ENCODE results near the gene TRIM69.
"Not testable (repeated sequence)": the region's sequence is repeated elsewhere in the genome, so short reads cannot be mapped to it uniquely, and the experiment has no call there.

The TRIM69 gene

GRCh38 chr15:44763187-44763586 lies 26.9 kb downstream of the TRIM69 start:
- DNase-seq (ENCODE audit: low spot score), result no peak
- in situ Hi-C loops (cut with MboI; ENCODE audit: low sequenced_read_pairs, unreplicated experiment), result no loop called here
- no peak for TF ChIP-seq CTCF (IDR thresholded peaks at IDR 0.05; ENCODE audit: borderline replicate concordance, control extremely low read depth, extremely low read depth, insufficient read depth, missing control alignments)

GRCh38 chr15:44763848-44764247 lies 27.5 kb downstream of the TRIM69 start:
- in situ Hi-C loops (cut with MboI; ENCODE audit: low sequenced_read_pairs, unreplicated experiment), result no loop called here
- DNase-seq (ENCODE audit: low spot score), result no peak
- no peak for TF ChIP-seq CTCF (IDR thresholded peaks at IDR 0.05; ENCODE audit: borderline replicate concordance, control extremely low read depth, extremely low read depth, insufficient read depth, missing control alignments)

GRCh38 chr15:44765036-44765435 lies 28.7 kb downstream of the TRIM69 start:
- in situ Hi-C loops (cut with MboI; ENCODE audit: low sequenced_read_pairs, unreplicated experiment), result no loop called here
- TF ChIP-seq CTCF (IDR thresholded peaks at IDR 0.05; ENCODE audit: borderline replicate concordance, control extremely low read depth, extremely low read depth, insufficient read depth, missing control alignments), result no peak
- DNase-seq (ENCODE audit: low spot score), result no peak

GRCh38 chr15:44769521-44769920 lies 33.2 kb downstream of the TRIM69 start:
- TF ChIP-seq CTCF (IDR thresholded peaks at IDR 0.05; ENCODE audit: borderline replicate concordance, control extremely low read depth, extremely low read depth, insufficient read depth, missing control alignments), result no peak
- no peak for DNase-seq (ENCODE audit: low spot score)
- in situ Hi-C loops (cut with MboI; ENCODE audit: low sequenced_read_pairs, unreplicated experiment), result no loop called here

GRCh38 chr15:44770715-44771114 lies 34.4 kb downstream of the TRIM69 start:
- in situ Hi-C loops (cut with MboI; ENCODE audit: low sequenced_read_pairs, unreplicated experiment); DNase-seq (ENCODE audit: low spot score): not testable (repeated sequence)

- in situ Hi-C loops (cut with MboI; ENCODE audit: low sequenced_read_pairs, unreplicated experiment), result no loop called here
Observed at GRCh38 chr15:44775953-44776352, 39.6 kb downstream of the TRIM69 start.

GRCh38 chr15:44779761-44780160 lies 43.4 kb downstream of the TRIM69 start:
- DNase-seq (ENCODE audit: low spot score), result no peak
- in situ Hi-C loops (cut with MboI; ENCODE audit: low sequenced_read_pairs, unreplicated experiment), result no loop called here
- TF ChIP-seq CTCF (IDR thresholded peaks at IDR 0.05; ENCODE audit: borderline replicate concordance, control extremely low read depth, extremely low read depth, insufficient read depth, missing control alignments), result no peak

More at GRCh38 chr15:44775953-44776352, 39.6 kb downstream of the TRIM69 start:
- DNase-seq (ENCODE audit: low spot score), result no peak
- no peak for TF ChIP-seq CTCF (IDR thresholded peaks at IDR 0.05; ENCODE audit: borderline replicate concordance, control extremely low read depth, extremely low read depth, insufficient read depth, missing control alignments)

Measured in GM13976 (cell line).